ENCODE data around the gene ARHGEF26. TPM values are rescaled to one million over a fixed set of nuclear protein-coding genes. Genes with fewer than 3 reads are reported as not detected.

ARHGEF26 gene
- total RNA-seq, 1 experiment from 2014 or later = 13.7 TPM

GRCh38 chr3:154280161-154280560 lies 159.0 kb downstream of the ARHGEF26 start:
- Histone ChIP-seq H4K5ac (ENCODE audit: insufficient read length, low read depth, low read length) (no peak overlapping the region), H3K14ac (ENCODE audit: insufficient read depth, low read length) (no peak overlapping the region), H2BK5ac (ENCODE audit: insufficient read length, low read length) (no peak overlapping the region), H4K8ac (replicated peaks; ENCODE audit: insufficient read length, low read depth, low read length) (no peak overlapping the region), H3K79me2 (ENCODE audit: insufficient read depth, low read length) (no peaks in the 10 kb centered on the region; the same call in 1 of the 2 replicates), H3K27me3 (ENCODE audit: insufficient read depth, low read length) (no peaks in the 10 kb centered on the region), H3K27ac (ENCODE audit: insufficient read length, low read depth, low read length) (no peak overlapping the region), H3K4me1 (ENCODE audit: insufficient read depth, low read length) (no peaks in the 10 kb centered on the region), H2BK20ac (ENCODE audit: low read depth, low read length, poor library complexity, severe bottlenecking) (no peak overlapping the region), H3K18ac (ENCODE audit: insufficient read length, low read depth, low read length) (no peak overlapping the region), H2AK5ac (ENCODE audit: insufficient read length, low read length) (no peak overlapping the region), H2BK15ac (ENCODE audit: low read depth, low read length) (no peak overlapping the region), H2BK12ac (ENCODE audit: insufficient read length, low read depth, low read length) (no peak overlapping the region), H2BK120ac (ENCODE audit: low read depth, low read length, poor library complexity, severe bottlenecking) (no peak overlapping the region), H3K23ac (ENCODE audit: insufficient read length, low read depth, low read length) (no peak overlapping the region), H4K20me1 (ENCODE audit: control insufficient read depth, insufficient read depth, insufficient read length) (no peaks in the 10 kb centered on the region), H3K23me2 (ENCODE audit: insufficient read length, low read depth, low read length, poor library complexity, severe bottlenecking) (no peaks in the 10 kb centered on the region), H3K56ac (ENCODE audit: insufficient read length, low read depth, low read length) (no peak overlapping the region), H3K79me1 (ENCODE audit: insufficient read depth, low read depth, low read length, poor library complexity, severe bottlenecking) (no peaks in the 10 kb centered on the region), H3K4ac (ENCODE audit: low read depth, low read length) (no peak overlapping the region), H4K91ac (ENCODE audit: insufficient read length, low read depth, low read length) (no peak overlapping the region), H3K9ac (ENCODE audit: extremely low read depth, insufficient read length, low read length) (no peak overlapping the region), H3K4me2 (ENCODE audit: insufficient read depth, insufficient read length, low read length) (no peak overlapping the region), H3K9me3 (ENCODE audit: control insufficient read depth, low read depth, low read length) (no peaks in the 10 kb centered on the region), H3T11ph (ENCODE audit: low read length) (no peak overlapping the region), H2AFZ (ENCODE audit: low read length) (no peak overlapping the region)
- no peak overlapping the region for H3K27ac Mint-ChIP-seq
- peaks cover 35 to 93% (median 88%) of the 10 kb centered on the region in 3 experiments; a peak in 6 of 7 replicates for H3K36me3 Mint-ChIP-seq (ENCODE audit: insufficient read depth in 1 of 3, low read depth in 3 of 3)
- WGBS (ENCODE audit: extremely low coverage, insufficient read length, low lambda C conversion rate) = no CpG with 5 or more reads among the region's 1 CpG
- no peaks in the 10 kb centered on the region; a peak in 1 of 5 replicates for H3K9me3 Mint-ChIP-seq
- TF ChIP-seq CTCF (conservative IDR thresholded peaks at IDR 0.05) = no peak
- no peak for DNase-seq
- H3K4me1 Mint-ChIP-seq = no peaks in the 10 kb centered on the region
- H3K27me3 Mint-ChIP-seq (ENCODE audit: low read depth) = no peaks in the 10 kb centered on the region
- H3K4me3 Mint-ChIP-seq = no peak overlapping the region

Measured in H9 (cell line).